Measurements from ENCODE around the gene ERC1. TPM values are rescaled to one million over a fixed set of nuclear protein-coding genes. Genes with fewer than 3 reads are reported as not detected.

Gene ERC1
- total RNA-seq, 1 experiment from 2014 or later: 39.4 TPM

DNA sequence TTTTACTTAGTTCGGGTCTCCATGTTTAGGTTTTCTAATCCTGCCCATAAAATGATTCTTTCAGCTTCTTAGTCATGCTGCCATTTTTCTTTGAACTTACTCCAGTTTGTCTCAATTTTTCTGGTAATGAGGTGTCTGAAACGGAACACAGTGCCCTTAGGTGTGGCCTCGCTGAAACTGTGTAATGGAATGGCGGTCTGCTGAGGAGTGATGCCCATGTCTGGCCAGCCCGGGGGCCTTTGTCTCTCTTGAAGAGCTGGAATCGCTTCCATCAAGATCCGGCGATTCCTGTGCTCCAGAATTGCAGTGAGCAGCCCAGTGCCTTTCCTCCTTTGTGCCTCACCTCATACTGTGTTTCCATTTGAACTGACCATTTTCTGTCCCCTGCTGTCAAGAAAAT is 490.9 kb downstream of the ERC1 start:
- BruUV-seq (replicated peaks): no TSS peak
- Mint-ChIP-seq H3K27me3 (ENCODE audit: unreplicated experiment) (no peaks in the 10 kb centered on the region), H3K4me1 (ENCODE audit: low read depth, unreplicated experiment) (no peaks in the 10 kb centered on the region), H3K9me3 (ENCODE audit: low read depth, unreplicated experiment) (no peaks in the 10 kb centered on the region), H3K36me3 (ENCODE audit: insufficient read depth, unreplicated experiment) (no peaks in the 10 kb centered on the region), H3K4me3 (ENCODE audit: low read depth, unreplicated experiment) (no peak overlapping the region), H3K27ac (ENCODE audit: unreplicated experiment) (no peak overlapping the region)
- TF ChIP-seq, protein P1, sequence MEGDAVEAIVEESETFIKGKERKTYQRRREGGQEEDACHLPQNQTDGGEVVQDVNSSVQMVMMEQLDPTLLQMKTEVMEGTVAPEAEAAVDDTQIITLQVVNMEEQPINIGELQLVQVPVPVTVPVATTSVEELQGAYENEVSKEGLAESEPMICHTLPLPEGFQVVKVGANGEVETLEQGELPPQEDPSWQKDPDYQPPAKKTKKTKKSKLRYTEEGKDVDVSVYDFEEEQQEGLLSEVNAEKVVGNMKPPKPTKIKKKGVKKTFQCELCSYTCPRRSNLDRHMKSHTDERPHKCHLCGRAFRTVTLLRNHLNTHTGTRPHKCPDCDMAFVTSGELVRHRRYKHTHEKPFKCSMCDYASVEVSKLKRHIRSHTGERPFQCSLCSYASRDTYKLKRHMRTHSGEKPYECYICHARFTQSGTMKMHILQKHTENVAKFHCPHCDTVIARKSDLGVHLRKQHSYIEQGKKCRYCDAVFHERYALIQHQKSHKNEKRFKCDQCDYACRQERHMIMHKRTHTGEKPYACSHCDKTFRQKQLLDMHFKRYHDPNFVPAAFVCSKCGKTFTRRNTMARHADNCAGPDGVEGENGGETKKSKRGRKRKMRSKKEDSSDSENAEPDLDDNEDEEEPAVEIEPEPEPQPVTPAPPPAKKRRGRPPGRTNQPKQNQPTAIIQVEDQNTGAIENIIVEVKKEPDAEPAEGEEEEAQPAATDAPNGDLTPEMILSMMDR (IDR thresholded peaks at IDR 0.05; ENCODE audit: unreplicated experiment): no peak
- no peak for DNase-seq
- intact Hi-C loops (cut with micrococcal nuclease; ENCODE audit: unreplicated experiment): no loop called here
- CTCF ChIA-PET: no interaction called here

GRCh38 chr12:1488908-1489381 is 497.9 kb downstream of the ERC1 start:
- BruUV-seq (replicated peaks): no TSS peak
- CTCF ChIA-PET: interaction anchor here (0.5 to 0.8 kb wide), 2 partner anchors 12 to 795 kb away, joined by 3 to 6 read pairs; no protein-coding TSS in a partner anchor
- Mint-ChIP-seq H3K36me3 (ENCODE audit: insufficient read depth, unreplicated experiment) (peaks cover 4% of the 10 kb centered on the region), H3K9me3 (ENCODE audit: low read depth, unreplicated experiment) (no peaks in the 10 kb centered on the region), H3K4me1 (ENCODE audit: low read depth, unreplicated experiment) (no peaks in the 10 kb centered on the region), H3K27ac (ENCODE audit: unreplicated experiment) (no peak overlapping the region), H3K27me3 (ENCODE audit: unreplicated experiment) (no peaks in the 10 kb centered on the region), H3K4me3 (ENCODE audit: low read depth, unreplicated experiment) (no peak overlapping the region)
- intact Hi-C loops (cut with micrococcal nuclease; ENCODE audit: unreplicated experiment): no loop called here
- TF ChIP-seq, protein P1 (IDR thresholded peaks at IDR 0.05; ENCODE audit: unreplicated experiment): no peak
- DNase-seq: no peak

- intact Hi-C loops (cut with micrococcal nuclease; ENCODE audit: unreplicated experiment): no loop called here
- Mint-ChIP-seq H3K4me1 (ENCODE audit: low read depth, unreplicated experiment) (no peaks in the 10 kb centered on the region), H3K4me3 (ENCODE audit: low read depth, unreplicated experiment) (no peak overlapping the region), H3K27ac (ENCODE audit: unreplicated experiment) (no peak overlapping the region), H3K36me3 (ENCODE audit: insufficient read depth, unreplicated experiment) (peaks cover 4% of the 10 kb centered on the region), H3K27me3 (ENCODE audit: unreplicated experiment) (no peaks in the 10 kb centered on the region), H3K9me3 (ENCODE audit: low read depth, unreplicated experiment) (no peaks in the 10 kb centered on the region)
- no peak for DNase-seq
- no TSS peak for BruUV-seq (replicated peaks)
- TF ChIP-seq, protein P1 (IDR thresholded peaks at IDR 0.05; ENCODE audit: unreplicated experiment): no peak
- CTCF ChIA-PET: no interaction called here
These were observed 501.1 kb downstream of the ERC1 start for GRCh38 chr12:1491983-1492697.

- no peak for DNase-seq
- peaks cover 4% of the 10 kb centered on the region for H3K36me3 Mint-ChIP-seq (ENCODE audit: insufficient read depth, unreplicated experiment)
- intact Hi-C loops (cut with micrococcal nuclease; ENCODE audit: unreplicated experiment): no loop called here
- no peaks in the 10 kb centered on the region for H3K27me3 Mint-ChIP-seq (ENCODE audit: unreplicated experiment)
- H3K4me3 Mint-ChIP-seq (ENCODE audit: low read depth, unreplicated experiment): no peak overlapping the region
- CTCF ChIA-PET: no interaction called here
- no peak overlapping the region for H3K27ac Mint-ChIP-seq (ENCODE audit: unreplicated experiment)
- BruUV-seq (replicated peaks): no TSS peak
- TF ChIP-seq, protein P1 (IDR thresholded peaks at IDR 0.05; ENCODE audit: unreplicated experiment): no peak
- no peaks in the 10 kb centered on the region for H3K4me1 Mint-ChIP-seq (ENCODE audit: low read depth, unreplicated experiment)
- no peaks in the 10 kb centered on the region for H3K9me3 Mint-ChIP-seq (ENCODE audit: low read depth, unreplicated experiment)
These were observed 502.9 kb downstream of the ERC1 start for GRCh38 chr12:1493781-1494565.
